Measurements from ENCODE around the gene KRTAP9-6. TPM values are rescaled to one million over a fixed set of nuclear protein-coding genes. Genes with fewer than 3 reads are reported as not detected.
A peak's percentile ranks its signal among the peaks of the same experiment; 100 is the strongest.
"Not testable (repeated sequence)": the region's sequence is repeated elsewhere in the genome, so short reads cannot be mapped to it uniquely, and the experiment has no call there.

Gene KRTAP9-6
- total and polyA plus RNA-seq, 2 of the 13 experiments (the other 11 are each of a cell fraction or from before 2014, with no cell fraction given), result not detected

GRCh38 chr17:41246995-41247787 lies 18.0 kb upstream of the KRTAP9-6 start:
- intact Hi-C loops (cut with micrococcal nuclease; ENCODE audit: unreplicated experiment), result not testable (repeated sequence)

DNA sequence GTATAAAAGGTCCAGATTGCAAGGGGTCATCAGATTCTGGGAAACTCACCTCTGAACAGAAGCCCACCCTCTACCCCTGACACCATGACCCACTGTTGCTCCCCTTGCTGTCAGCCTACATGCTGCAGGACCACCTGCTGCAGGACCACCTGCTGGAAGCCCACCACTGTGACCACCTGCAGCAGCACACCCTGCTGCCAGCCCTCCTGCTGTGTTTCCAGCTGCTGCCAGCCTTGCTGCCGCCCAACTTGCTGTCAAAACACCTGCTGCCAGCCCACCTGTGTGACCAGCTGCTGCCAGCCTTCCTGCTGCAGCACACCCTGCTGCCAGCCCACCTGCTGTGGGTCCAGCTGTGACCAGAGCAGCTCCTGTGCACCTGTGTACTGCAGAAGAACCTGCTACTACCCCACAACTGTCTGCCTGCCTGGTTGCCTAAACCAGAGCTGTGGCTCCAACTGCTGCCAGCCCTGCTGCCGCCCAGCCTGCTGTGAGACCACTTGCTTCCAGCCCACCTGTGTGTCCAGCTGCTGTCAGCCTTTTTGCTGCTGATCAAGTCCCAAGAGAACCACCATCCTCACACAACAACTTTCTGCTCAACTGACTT lies 15.4 kb upstream of the KRTAP9-6 start, which contains the start of gene KRTAP9-4:
TSS of gene KRTAP9-4 (plus strand) at position 51 of the 604 bp plus-strand sequence. CDS start at position 85, 34 bp downstream.
- ATAC-seq; H3K4me2 ChIP-seq (ENCODE audit: low read depth, low read length); H3K4me1 ChIP-seq (ENCODE audit: insufficient read depth, low read length); POLR2A ChIA-PET; H3K4me3 ChIP-seq (replicated peaks in 1 of 3; ENCODE audit: insufficient read depth in 1 of 3, low read depth in 2 of 3, low read length in 3 of 3); FAIRE-seq; in situ Hi-C loops (cut with HindIII; ENCODE audit: extremely low pct_ligation_motif_present, low pct_unique_long_range_greater_than_20kb); H3K79me2 ChIP-seq (ENCODE audit: insufficient read depth, low read length); H3K27ac ChIP-seq (ENCODE audit: extremely low read length, insufficient read depth, low read length); H4K20me1 ChIP-seq (ENCODE audit: insufficient read depth, low read length); H3K36me3 ChIP-seq (replicated peaks in 1 of 2; ENCODE audit: control insufficient read depth in 1 of 2, insufficient read depth in 2 of 2, low read length in 2 of 2); DNase-seq (ENCODE audit: low spot score); BruUV-seq (replicated peaks); H2AFZ ChIP-seq (ENCODE audit: low read length); H3K9me3 ChIP-seq (ENCODE audit: low read length); CTCF ChIA-PET (ENCODE audit: low intra/inter-chr PET ratio, low total read pairs); H3K9ac ChIP-seq (ENCODE audit: insufficient read depth, low read depth, low read length); intact Hi-C loops (cut with micrococcal nuclease; ENCODE audit: unreplicated experiment): not testable (repeated sequence)
- peaks cover 0 to 11% of the 10 kb centered on the region in 2 experiments; a peak in 3 of 5 replicates for H3K27me3 ChIP-seq (ENCODE audit: control insufficient read depth in 1 of 2, insufficient read depth in 2 of 2, low read length in 2 of 2)
- WGBS (ENCODE audit: low lambda C conversion rate), result 0% methylated on average over 1 of the region's 2 CpGs

More at GRCh38 chr17:41246995-41247787, 18.0 kb upstream of the KRTAP9-6 start:
- H3K4me2 ChIP-seq (ENCODE audit: low read depth, low read length); CTCF ChIA-PET (ENCODE audit: low intra/inter-chr PET ratio, low total read pairs); in situ Hi-C loops (cut with HindIII; ENCODE audit: extremely low pct_ligation_motif_present, low pct_unique_long_range_greater_than_20kb); BruUV-seq (replicated peaks); H3K9me3 ChIP-seq (ENCODE audit: low read length); H3K27me3 ChIP-seq (ENCODE audit: control insufficient read depth in 1 of 2, insufficient read depth in 2 of 2, low read length in 2 of 2); H3K36me3 ChIP-seq (replicated peaks in 1 of 2; ENCODE audit: control insufficient read depth in 1 of 2, insufficient read depth in 2 of 2, low read length in 2 of 2); H3K79me2 ChIP-seq (ENCODE audit: insufficient read depth, low read length); H4K20me1 ChIP-seq (ENCODE audit: insufficient read depth, low read length); FAIRE-seq; H2AFZ ChIP-seq (ENCODE audit: low read length); H3K27ac ChIP-seq (ENCODE audit: extremely low read length, insufficient read depth, low read length); DNase-seq (ENCODE audit: low spot score); H3K4me1 ChIP-seq (ENCODE audit: insufficient read depth, low read length); H3K4me3 ChIP-seq (replicated peaks in 1 of 3; ENCODE audit: insufficient read depth in 1 of 3, low read depth in 2 of 3, low read length in 3 of 3); H3K9ac ChIP-seq (ENCODE audit: insufficient read depth, low read depth, low read length); ATAC-seq; POLR2A ChIA-PET; TF ChIP-seq ATF7 (CRISPR knock-in tag; IDR thresholded peaks at IDR 0.05): not testable (repeated sequence)
- TF ChIP-seq ATF7 (IDR thresholded peaks at IDR 0.05), result 0 out of 2 replicates have a peak, but pooled peaks have one; percentile 2
- WGBS (ENCODE audit: low lambda C conversion rate), result under 1% methylated on average over 2 of the region's 2 CpGs
